GM19351 (cell line): Measurements from ENCODE around the gene CCDC69.
"Not testable (repeated sequence)": the region's sequence is repeated elsewhere in the genome, so short reads cannot be mapped to it uniquely, and the experiment has no call there.

Experiments
- ATAC-seq: cut with Tn5 transposase; IDR thresholded peaks from one replicate; pipeline ENCODE4 v1.9.1; 2021; ENCODE audit warnings: mild to moderate bottlenecking, moderate library complexity; ENCODE audit not compliant: unreplicated experiment

CCDC69 gene

GRCh38 chr5:151222790-151223446 is 974 bp downstream of the CCDC69 start:
- peak; percentile 75 for ATAC-seq

GRCh38 chr5:151222054-151222789 is 1.7 kb downstream of the CCDC69 start:
- no peak for ATAC-seq

GRCh38 chr5:151221574-151221973 is 2.3 kb downstream of the CCDC69 start:
- no peak for ATAC-seq

GRCh38 chr5:151219789-151220188 is 4.1 kb downstream of the CCDC69 start:
- ATAC-seq, result no peak

- ATAC-seq, result no peak
These were observed 4.8 kb downstream of the CCDC69 start for GRCh38 chr5:151219138-151219537.

GRCh38 chr5:151218177-151218576 is 5.7 kb downstream of the CCDC69 start:
- no peak for ATAC-seq

GRCh38 chr5:151216781-151217180 is 7.1 kb downstream of the CCDC69 start:
- ATAC-seq, result no peak

GRCh38 chr5:151215546-151215880 is 8.4 kb downstream of the CCDC69 start:
- ATAC-seq, result no peak

- ATAC-seq, result peak; percentile 57
These were observed 9.0 kb downstream of the CCDC69 start for GRCh38 chr5:151214614-151215545.

GRCh38 chr5:151213803-151214613 is 9.9 kb downstream of the CCDC69 start:
- ATAC-seq, result peak; percentile 74

- no peak for ATAC-seq
These were observed 11.5 kb downstream of the CCDC69 start for GRCh38 chr5:151212406-151212798.

GRCh38 chr5:151208481-151208914 is 15.4 kb downstream of the CCDC69 start:
- ATAC-seq, result no peak

- no peak for ATAC-seq
These were observed 18.5 kb downstream of the CCDC69 start for GRCh38 chr5:151205411-151205810.

GRCh38 chr5:151204051-151204450 is 19.8 kb downstream of the CCDC69 start:
- no peak for ATAC-seq

- no peak for ATAC-seq
These were observed 21.3 kb downstream of the CCDC69 start for GRCh38 chr5:151202381-151203139.

- ATAC-seq, result no peak
These were observed 22.8 kb downstream of the CCDC69 start for GRCh38 chr5:151200913-151201595.

- ATAC-seq, result no peak
These were observed 24.2 kb downstream of the CCDC69 start for GRCh38 chr5:151199581-151200185.

GRCh38 chr5:151198861-151199260 is 25.0 kb downstream of the CCDC69 start:
- no peak for ATAC-seq

- ATAC-seq, result not testable (repeated sequence)
These were observed 26.6 kb downstream of the CCDC69 start for GRCh38 chr5:151197291-151197600.
